Hippocampal formation (tissue), 2 donors: ENCODE measurements around the gene ULK4.
"Not testable (repeated sequence)": the region's sequence is repeated elsewhere in the genome, so short reads cannot be mapped to it uniquely, and the experiment has no call there.

Experiments used
- DNase-seq, 2 donors: peaks; one replicate each; lab custom pipeline; 2025; lab: John Stamatoyannopoulos, UW

ULK4 gene

GRCh38 chr3:41647730-41648129 lies 314.2 kb downstream of the ULK4 start:
- DNase-seq: not testable (repeated sequence)

- no peak for DNase-seq
Observed at GRCh38 chr3:41640076-41640475, 321.8 kb downstream of the ULK4 start.

DNA sequence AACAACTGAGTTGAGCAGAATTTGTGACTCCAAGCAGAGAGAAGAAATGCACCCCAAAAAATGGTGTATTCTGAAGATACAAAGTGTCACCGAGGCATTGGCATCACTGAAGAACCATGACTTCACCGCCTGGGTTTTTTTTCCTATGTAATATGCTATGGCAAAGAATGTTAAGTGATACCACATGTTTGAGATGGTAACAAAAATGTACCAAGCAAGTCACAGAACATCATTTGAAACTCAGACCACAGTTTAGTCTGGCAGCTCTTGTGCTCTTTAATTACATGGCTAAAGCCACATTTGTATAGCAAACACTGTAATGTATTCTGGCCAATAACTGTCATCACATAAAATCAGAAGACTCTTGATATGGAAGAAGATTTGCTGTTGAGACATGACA lies 323.5 kb downstream of the ULK4 start:
- no peak for DNase-seq

GRCh38 chr3:41632700-41633099 lies 329.2 kb downstream of the ULK4 start:
- DNase-seq: no peak

DNA sequence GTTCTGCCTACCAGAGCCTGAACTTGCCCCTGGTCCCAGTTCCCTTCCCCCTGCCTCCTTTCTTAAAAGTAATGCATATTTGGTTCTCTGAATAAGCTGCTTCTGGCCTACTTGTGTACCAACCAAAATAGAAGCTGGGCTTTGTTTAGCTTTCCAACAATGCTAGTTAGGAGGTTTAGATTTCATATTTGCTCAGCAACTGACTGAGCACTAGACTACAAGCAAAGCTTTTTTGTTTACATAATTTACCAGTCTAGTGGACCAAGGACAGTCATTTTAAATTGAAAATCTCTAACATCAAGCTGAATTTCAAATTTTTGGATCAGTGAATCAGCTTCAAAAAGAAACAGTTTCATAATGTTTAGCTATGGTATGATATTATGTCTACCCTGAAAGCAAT lies 331.2 kb downstream of the ULK4 start:
- DNase-seq: peak in 1 of 2 donors; percentile 0

GRCh38 chr3:41629986-41630385 lies 331.9 kb downstream of the ULK4 start:
- no peak for DNase-seq

DNA sequence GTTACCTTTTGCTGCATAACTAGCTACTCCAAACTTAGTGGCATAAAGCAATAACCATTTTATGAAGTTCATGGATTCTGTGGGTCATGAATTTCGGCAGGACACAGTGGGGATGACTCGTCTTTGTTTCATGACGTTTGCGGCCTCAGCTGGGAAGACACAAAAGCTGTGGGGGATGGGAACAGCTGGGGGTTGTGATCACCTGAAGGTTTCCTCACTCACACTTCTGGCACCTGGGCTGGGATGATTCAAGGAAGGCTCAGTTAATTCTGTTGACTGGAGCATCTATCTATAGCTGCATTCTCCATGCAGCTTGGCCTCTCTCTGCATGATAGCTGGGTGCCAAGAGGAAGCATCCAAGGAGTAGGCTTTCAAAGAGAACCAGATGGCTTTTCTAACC lies 332.8 kb downstream of the ULK4 start:
- no peak for DNase-seq

DNA sequence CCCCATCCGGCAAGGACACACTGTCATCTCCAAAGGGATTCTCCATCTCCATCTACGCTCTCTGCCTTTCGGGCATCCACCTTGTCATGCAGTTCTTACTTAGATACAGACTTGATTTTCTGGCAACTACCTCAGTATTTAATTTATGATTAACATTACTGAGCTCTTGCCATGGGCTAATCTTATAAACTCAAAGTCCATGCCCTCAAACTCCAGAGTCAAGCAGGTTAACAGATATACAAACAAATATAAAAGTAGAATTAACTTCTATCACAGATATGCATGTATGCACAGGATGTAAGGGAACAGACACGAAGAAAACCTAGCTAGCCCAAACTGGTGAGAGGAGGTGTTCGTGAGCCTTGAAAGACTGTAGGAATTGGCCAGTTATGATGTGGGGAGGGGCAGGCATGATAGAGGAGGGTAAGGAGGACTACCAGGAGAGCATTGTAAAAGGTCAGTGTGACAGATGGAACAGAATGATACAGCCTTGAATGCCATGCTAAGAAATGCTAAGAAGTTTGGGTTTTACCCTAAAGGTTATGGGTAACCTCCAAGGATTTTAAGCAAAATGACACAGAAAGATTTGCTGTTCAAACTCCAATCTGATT lies 334.3 kb downstream of the ULK4 start:
- DNase-seq: no peak

DNA sequence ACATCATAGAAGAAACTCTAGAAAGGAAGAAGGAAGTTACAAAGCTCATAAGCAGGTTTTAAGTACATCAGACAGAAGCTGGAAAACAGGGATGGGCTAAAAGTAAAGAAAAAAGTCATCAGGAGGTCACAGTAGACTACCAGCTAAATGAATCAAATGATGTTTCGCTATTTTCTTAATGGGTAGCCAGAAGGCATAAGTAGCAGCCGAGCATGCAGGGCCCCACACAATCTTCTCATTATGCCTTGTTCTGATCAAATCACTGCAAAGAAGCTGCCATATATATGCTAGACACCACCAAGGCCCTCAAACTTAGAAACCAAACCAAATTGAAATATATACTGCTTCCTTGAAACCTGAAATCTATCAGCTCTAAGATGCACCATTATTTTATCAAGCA lies 349.1 kb downstream of the ULK4 start:
- DNase-seq: no peak

DNA sequence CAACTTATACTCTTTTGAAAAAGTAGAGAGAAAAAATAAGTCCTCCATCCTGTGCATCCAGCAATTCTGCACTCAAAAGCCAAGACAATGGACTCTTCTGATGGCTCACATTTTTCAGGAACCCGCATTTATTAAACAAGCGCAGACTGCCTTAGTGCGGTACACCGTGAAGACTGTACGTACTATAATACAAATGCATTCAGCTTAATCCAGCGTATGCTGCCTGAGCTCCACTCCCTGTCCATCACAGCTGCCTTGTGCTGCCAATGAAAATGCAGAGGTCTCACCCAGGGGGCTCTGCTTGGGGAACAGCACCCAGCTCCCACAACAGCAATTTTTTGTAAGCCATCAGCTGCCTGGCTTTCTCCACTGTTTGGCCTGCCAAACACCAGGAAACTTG lies 350.9 kb downstream of the ULK4 start:
- no peak for DNase-seq

GRCh38 chr3:41608347-41608746 lies 353.6 kb downstream of the ULK4 start:
- no peak for DNase-seq

- no peak for DNase-seq
Observed at GRCh38 chr3:41603807-41604206, 358.1 kb downstream of the ULK4 start.

DNA sequence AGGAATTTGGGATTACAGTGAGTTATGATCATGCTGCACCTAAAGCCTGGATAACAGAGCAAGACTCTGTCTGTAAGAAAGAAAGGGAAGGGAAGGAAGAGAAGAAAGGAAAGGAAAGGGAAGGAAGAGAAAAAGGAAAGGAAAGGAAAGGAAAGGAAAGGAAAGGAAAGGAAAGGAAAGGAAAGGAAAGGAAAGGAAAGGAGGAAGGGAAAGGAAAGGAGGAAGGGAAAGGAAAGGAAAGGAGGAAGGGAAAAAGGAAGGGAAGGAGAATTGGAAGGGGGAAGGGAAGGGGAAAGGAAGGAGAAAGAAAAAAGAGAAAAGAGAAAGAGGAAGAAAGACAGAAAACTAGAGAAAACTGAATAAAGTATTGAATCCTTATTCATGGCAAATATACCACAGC lies 359.8 kb downstream of the ULK4 start:
- no peak for DNase-seq

DNA sequence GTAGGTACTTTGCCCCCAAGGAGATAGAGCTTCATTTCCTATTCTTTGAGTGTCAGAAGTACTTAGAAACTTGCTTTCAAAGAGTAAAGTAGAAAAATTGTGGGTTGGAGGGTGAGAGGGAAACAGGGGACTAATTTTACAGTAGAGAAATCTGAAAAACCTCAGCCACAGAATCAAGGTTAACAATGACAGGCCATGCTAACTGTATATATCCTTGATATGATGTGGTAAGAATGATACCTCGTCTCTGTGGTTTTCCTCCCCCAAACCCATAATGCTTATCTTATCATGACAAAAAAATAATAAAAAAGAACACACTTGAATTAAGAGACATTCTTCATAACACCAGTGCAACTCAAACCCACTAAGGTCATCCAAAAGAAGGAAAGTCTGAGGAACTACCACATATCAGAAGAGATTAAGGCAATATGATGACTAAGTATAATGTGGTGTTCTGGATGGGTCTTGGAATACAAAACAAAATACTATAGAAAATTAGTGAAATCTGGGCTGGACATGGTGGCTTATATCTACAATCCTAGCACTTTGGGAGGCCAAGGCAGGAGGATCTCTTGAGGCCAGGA lies 360.4 kb downstream of the ULK4 start:
- no peak for DNase-seq

DNA sequence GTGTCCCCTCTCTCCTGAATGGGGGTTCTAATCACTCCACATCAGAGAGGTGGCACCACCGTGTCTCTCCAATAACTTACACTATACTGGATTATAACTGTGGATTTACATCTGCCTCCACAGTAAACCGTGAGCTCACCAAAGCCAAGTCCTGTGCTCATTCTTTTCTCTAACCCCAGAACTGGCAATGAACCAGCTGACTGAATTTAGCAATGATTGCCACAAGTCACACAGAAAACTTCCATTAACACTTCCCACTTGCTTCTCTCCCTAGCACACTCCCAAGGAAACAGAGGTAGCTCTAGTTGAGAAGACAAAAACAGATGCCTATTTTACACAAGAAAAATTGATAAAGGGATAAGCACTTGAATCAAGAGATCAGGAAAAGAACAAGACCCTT lies 361.3 kb downstream of the ULK4 start:
- DNase-seq: no peak

DNA sequence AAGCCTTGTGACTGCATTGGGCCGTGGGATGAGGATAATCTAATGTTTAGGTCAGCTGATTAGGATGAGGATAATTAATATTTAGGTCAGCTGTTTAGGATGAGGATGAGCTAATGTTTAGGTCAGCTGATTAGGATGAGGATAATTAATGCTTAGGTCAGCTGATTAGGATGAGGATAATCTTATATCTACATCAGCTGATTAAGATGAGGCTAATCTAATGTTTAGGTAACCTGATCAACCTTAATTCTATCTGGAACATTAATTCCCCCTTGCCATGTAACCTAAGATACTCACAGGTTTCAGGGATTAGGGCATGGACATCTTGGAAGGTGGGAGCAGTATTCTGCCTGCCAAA lies 362.8 kb downstream of the ULK4 start:
- no peak for DNase-seq

- no peak for DNase-seq
Observed at GRCh38 chr3:41598402-41599126, 363.3 kb downstream of the ULK4 start.

GRCh38 chr3:41593774-41594173 lies 368.1 kb downstream of the ULK4 start:
- no peak for DNase-seq

GRCh38 chr3:41592753-41593510 lies 369.0 kb downstream of the ULK4 start:
- no peak for DNase-seq

DNA sequence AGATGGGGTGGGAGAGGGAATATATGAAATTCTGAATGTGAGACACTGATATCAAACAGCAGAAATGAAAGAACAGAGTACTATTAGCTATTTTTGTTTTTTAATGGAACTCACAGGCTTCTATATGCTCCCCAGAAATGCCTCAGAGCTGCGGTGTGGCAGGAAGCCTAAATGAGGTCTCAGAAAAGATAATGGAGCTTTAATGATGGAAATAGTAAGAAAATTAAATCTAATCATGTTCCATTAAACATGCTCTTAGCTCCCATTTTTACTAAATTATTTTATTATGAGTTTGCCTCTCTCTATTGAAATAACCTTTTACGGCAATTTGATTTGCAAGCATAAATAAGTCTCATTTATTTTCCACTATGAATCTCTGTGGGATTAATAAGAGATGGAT lies 378.9 kb downstream of the ULK4 start:
- DNase-seq: no peak

GRCh38 chr3:41581700-41582099 lies 380.2 kb downstream of the ULK4 start:
- DNase-seq: no peak

GRCh38 chr3:41580274-41580959 lies 381.5 kb downstream of the ULK4 start:
- no peak for DNase-seq
